ENCODE results near the gene PPEF1. TPM values are rescaled to one million over a fixed set of nuclear protein-coding genes. Genes with fewer than 3 reads are reported as not detected.

Gene PPEF1
- total RNA-seq, 1 donor from 2014 or later: not detected

DNA sequence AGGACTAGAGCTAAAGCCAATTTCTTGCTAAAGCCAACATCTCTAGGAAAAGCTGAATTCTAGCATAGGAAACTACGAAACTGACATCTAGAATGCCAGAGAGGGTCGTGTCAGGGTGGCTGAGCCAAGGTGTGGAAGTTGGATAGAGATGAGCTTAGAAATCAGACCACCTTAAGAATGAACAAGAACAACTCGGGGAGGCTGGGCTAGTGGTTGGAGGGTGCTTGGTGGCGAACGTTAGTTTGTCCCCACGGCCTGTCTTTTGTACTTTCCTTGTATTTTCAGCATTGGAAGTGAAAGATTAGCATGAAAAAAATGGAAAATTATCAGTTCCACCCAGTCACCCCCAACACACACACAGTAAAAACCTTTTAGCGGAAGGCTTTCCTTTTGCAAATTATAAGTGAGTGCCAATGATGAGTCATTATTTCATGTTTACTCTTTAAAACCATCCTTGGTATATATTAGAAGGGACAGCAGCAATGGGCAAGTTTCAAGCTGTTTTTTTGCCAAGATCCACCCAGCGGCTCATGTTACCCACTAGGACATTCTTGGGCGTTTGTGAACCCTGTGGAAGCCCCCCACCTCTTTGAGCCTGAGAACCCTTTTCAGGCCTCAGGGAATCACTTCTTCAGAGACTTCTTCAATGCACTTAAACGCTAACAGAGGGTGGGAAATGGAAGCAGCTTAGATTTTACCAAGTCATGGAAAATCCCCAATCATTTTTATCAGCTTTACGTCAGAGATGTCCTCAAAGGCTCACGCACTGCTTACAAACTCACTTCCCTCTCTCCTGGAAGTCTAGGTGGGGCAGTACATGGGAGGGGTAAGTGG is 4.9 kb upstream of the PPEF1 start:
- Histone ChIP-seq H3K4me3 (ENCODE audit: low read depth, low read length) (no peak overlapping the region), H3K27me3 (ENCODE audit: control insufficient read depth, insufficient read depth, low read length) (no peaks in the 10 kb centered on the region), H3K36me3 (ENCODE audit: control insufficient read depth, insufficient read depth, low read length) (no peaks in the 10 kb centered on the region)
- DNase-seq (ENCODE audit: low read depth) (peak; percentile 73), FAIRE-seq (no peak)
- no peak for TF ChIP-seq CTCF (IDR thresholded peaks at IDR 0.05; ENCODE audit: insufficient read depth, low read length, severe bottlenecking)

GRCh38 chrX:18709833-18710232 is 2.4 kb downstream of the PPEF1 start:
- no peak overlapping the region for H3K4me3 ChIP-seq (ENCODE audit: low read depth, low read length)
- DNase-seq (ENCODE audit: low read depth) (no peak), FAIRE-seq (no peak)
- H3K36me3 ChIP-seq (ENCODE audit: control insufficient read depth, insufficient read depth, low read length): no peaks in the 10 kb centered on the region
- no peak for TF ChIP-seq CTCF (IDR thresholded peaks at IDR 0.05; ENCODE audit: insufficient read depth, low read length, severe bottlenecking)
- no peaks in the 10 kb centered on the region for H3K27me3 ChIP-seq (ENCODE audit: control insufficient read depth, insufficient read depth, low read length)

- FAIRE-seq: no peak
- TF ChIP-seq CTCF (IDR thresholded peaks at IDR 0.05; ENCODE audit: insufficient read depth, low read length, severe bottlenecking): no peak
- Histone ChIP-seq H3K27me3 (ENCODE audit: control insufficient read depth, insufficient read depth, low read length) (no peaks in the 10 kb centered on the region), H3K36me3 (ENCODE audit: control insufficient read depth, insufficient read depth, low read length) (no peaks in the 10 kb centered on the region), H3K4me3 (ENCODE audit: low read depth, low read length) (no peak overlapping the region)
- DNase-seq (ENCODE audit: low read depth): no peak
Observed at GRCh38 chrX:18714910-18715309, 7.5 kb downstream of the PPEF1 start.

GRCh38 chrX:18719852-18720251 is 12.4 kb downstream of the PPEF1 start:
- Histone ChIP-seq H3K4me3 (ENCODE audit: low read depth, low read length) (no peak overlapping the region), H3K36me3 (ENCODE audit: control insufficient read depth, insufficient read depth, low read length) (no peaks in the 10 kb centered on the region), H3K27me3 (ENCODE audit: control insufficient read depth, insufficient read depth, low read length) (no peaks in the 10 kb centered on the region)
- no peak for TF ChIP-seq CTCF (IDR thresholded peaks at IDR 0.05; ENCODE audit: insufficient read depth, low read length, severe bottlenecking)
- DNase-seq (ENCODE audit: low read depth) (no peak), FAIRE-seq (no peak)

DNA sequence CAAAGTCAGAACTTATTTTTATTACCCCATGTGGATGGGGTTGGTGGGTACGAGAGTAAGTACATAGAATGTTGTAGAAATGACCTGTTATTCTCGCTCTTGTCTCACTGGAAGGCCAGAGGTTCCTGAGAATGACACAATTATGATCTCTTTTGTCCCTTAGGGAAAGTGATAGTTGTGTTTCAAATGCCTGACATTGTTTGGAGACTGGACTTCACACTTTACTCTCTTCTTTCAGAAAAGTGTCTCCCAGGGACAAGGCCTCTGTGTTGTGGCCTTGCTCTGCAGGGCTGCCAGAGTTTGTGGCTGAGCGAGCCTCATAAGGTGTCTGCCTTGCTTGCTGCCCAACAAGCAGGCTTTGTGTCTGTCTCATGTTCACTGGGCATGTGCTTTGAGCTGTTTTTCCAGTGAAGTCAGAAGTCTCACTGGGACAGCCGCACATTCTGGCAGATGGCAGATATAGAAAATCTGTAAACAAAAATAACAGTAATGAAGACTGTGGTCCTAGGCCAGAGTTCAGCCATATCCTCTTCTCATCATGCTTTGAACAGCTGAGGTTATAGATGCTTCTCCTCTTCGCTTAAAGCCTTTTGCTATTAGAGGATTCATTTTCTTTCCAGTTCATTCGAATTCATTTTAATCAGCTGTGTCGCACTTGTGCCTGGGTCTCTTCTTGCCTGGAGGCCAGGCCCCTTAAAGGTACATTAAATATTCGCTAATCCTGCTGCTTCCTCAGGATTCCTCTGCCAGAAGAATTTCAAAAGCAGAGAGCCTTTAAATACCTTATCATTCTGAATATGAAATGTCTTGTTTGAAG is 14.4 kb downstream of the PPEF1 start:
- FAIRE-seq: no peak
- no peaks in the 10 kb centered on the region for H3K27me3 ChIP-seq (ENCODE audit: control insufficient read depth, insufficient read depth, low read length)
- no peak overlapping the region for H3K4me3 ChIP-seq (ENCODE audit: low read depth, low read length)
- DNase-seq (ENCODE audit: low read depth): no peak
- H3K36me3 ChIP-seq (ENCODE audit: control insufficient read depth, insufficient read depth, low read length): no peaks in the 10 kb centered on the region
- no peak for TF ChIP-seq CTCF (IDR thresholded peaks at IDR 0.05; ENCODE audit: insufficient read depth, low read length, severe bottlenecking)
